Sigmoid colon (tissue), 7 donors: Measurements from ENCODE around the gene BIRC2. TPM values are rescaled to one million over a fixed set of nuclear protein-coding genes. Genes with fewer than 3 reads are reported as not detected.

Experiments
- DNase-seq: peaks from one replicate; pipeline ENCODE4 v3.0.0-alpha.2; 2019
- H3K27ac ChIP-seq, 4 donors: fragments of 200-600 bp; sonication (generic); one replicate each; pipeline ENCODE4 v1.5.1; 2016 to 2019; ENCODE audit warnings: mild to moderate bottlenecking in 1 of 4
- H3K27me3 ChIP-seq, 3 donors: fragments of 200-600 bp; sonication (generic); one replicate each; pipeline ENCODE4 v1.5.1; 2019; ENCODE audit warnings: mild to moderate bottlenecking in 1 of 3
- H3K36me3 ChIP-seq, 4 donors: fragments of 200-600 bp; sonication (generic); one replicate each; pipeline ENCODE4 v1.5.1; 2016 to 2019
- H3K4me1 ChIP-seq, 4 donors: fragments of 200-600 bp; sonication (generic); one replicate each; pipeline ENCODE4 v1.5.1; 2017 to 2019
- H3K4me3 ChIP-seq, 4 donors: fragments of 200-600 bp; sonication (generic); one replicate each; pipeline ENCODE4 v1.5.1; 2017 to 2019; ENCODE audit warnings: mild to moderate bottlenecking in 2 of 4, moderate library complexity in 1 of 4
- H3K9me3 ChIP-seq, 4 donors: fragments of 200-600 bp in 3 of 4; sonication (generic) in 3 of 4; one replicate each; pipeline versions ENCODE4 v1.5.1 to v1.6.1; 2013 to 2019
- CTCF ChIP-seq, 4 experiments: fragments of 450-650 bp in 3 of 4; fragments of 200-600 bp in 1 of 4; IDR thresholded peaks; one replicate each; pipeline ENCODE4 v1.5.1; 2016 to 2019; ENCODE audit warnings: antibody characterized with exemption in 4 of 4, mild to moderate bottlenecking in 3 of 4, moderate library complexity in 2 of 4
- EP300 ChIP-seq, 4 donors: sonication (generic); formaldehyde crosslinking; IDR thresholded peaks; one replicate each; pipeline ENCODE4 v1.6.1; 2017; ENCODE audit warnings: antibody characterized with exemption in 4 of 4
- POLR2A ChIP-seq, 2 donors: fragments of 450-650 bp; IDR thresholded peaks; one replicate each; pipeline ENCODE4 v1.6.1; 2016; ENCODE audit warnings: antibody characterized with exemption in 2 of 2, mild to moderate bottlenecking in 2 of 2, moderate library complexity in 2 of 2
- POLR2AphosphoS5 ChIP-seq, 4 donors: sonication (generic); formaldehyde crosslinking; IDR thresholded peaks; one replicate each; pipeline ENCODE4 v1.6.1; 2017; ENCODE audit warnings: antibody characterized with exemption in 4 of 4
- WGBS, 2 donors: extraction: QIAGEN DNeasy Blood & Tissue Kit; methylation state at CpG; one replicate each; pipeline ENCODE4 v1.1.7; 2013; 5-methylcytosine and 5-hydroxymethylcytosine counted together
- intact Hi-C: fragments of 100-400 bp; cut with DNase I; formaldehyde crosslinking; loops from one replicate; pipeline ENCODE4 v1.15.1; 2023
- polyA plus RNA-seq, 3 donors: library from polyadenylated mRNA; stranded (reverse); fragments of 200-250 nt; gene quantifications; one replicate each; pipeline ENCODE4 v1.2.3, GENCODE V29; 2013
- small RNA-seq, 3 donors: library from RNA; depleted of rRNA; stranded (forward); fragments of <200 nt; gene quantifications; one replicate each; pipeline ENCODE3, GENCODE V24; 2016
- total RNA-seq, 4 donors: library from RNA; depleted of rRNA; stranded (reverse); fragments of >200 nt; gene quantifications; one replicate each; pipeline ENCODE4 v1.1.0, GENCODE V29; 2016
- donor health status: healthy with polysubstance abuse.
- donor health status: Bipolar disorder and iron deficiency.
- donor health status: healthy.

Gene BIRC2
- total and polyA plus RNA-seq, 7 donors, result 24.7 to 56.0 (median 41.4) TPM

GRCh38 chr11:102427068-102427467 is 80.1 kb downstream of the BIRC2 start:
- Histone ChIP-seq H3K36me3 (no peaks in the 10 kb centered on the region), H3K9me3 (no peaks in the 10 kb centered on the region), H3K4me3 (no peak overlapping the region), H3K4me1 (peaks cover 0 to 64% (median 51%) of the 10 kb centered on the region in 4 donors), H3K27ac (peak overlapping the region in 1 of 4 donors; percentile 7), H3K27me3 (no peaks in the 10 kb centered on the region)
- DNase-seq, result no peak
- intact Hi-C loops, result no loop called here
- WGBS, 2 donors, result 0% methylated on average over 1 of the region's 1 CpG
- TF ChIP-seq EP300 (IDR thresholded peaks at IDR 0.05) (no peak), POLR2AphosphoS5 (IDR thresholded peaks at IDR 0.05) (no peak), POLR2A (IDR thresholded peaks at IDR 0.05) (no peak), CTCF (IDR thresholded peaks at IDR 0.05) (no peak)

Small RNA genes within 50 kb of the gene (small RNA-seq; reads per million reads assigned to genes)
- gene AP000942.3 (0 reads per million in 3 donors), gene AP000942.4 (0 reads per million in 3 donors), gene RNU6-952P (0 reads per million in 3 donors)

Other genes with a start within 250 kb of the BIRC2 start
- gene YAP1, start 236.8 kb upstream of the BIRC2 start, total RNA-seq, result 100 to 1,000 TPM; 159 to 239 (median 186) TPM
- 10 to 100 TPM; 12.0 to 21.1 (median 13.9) TPM for gene YAP1, start 236.8 kb upstream of the BIRC2 start, polyA plus RNA-seq
- gene BIRC3, start 29.7 kb upstream of the BIRC2 start, total RNA-seq, result 10 to 100 TPM in 3 of 4 donors, 1 to 10 TPM in 1; 9.1 to 18.4 (median 13.2) TPM
- 10 to 100 TPM; 18.6 to 92.6 (median 84.8) TPM for gene BIRC3, start 29.7 kb upstream of the BIRC2 start, polyA plus RNA-seq
- 100 to 1,000 TPM; 140 to 232 (median 203) TPM for gene TMEM123, start 105.6 kb downstream of the BIRC2 start, total RNA-seq
- gene TMEM123, start 105.6 kb downstream of the BIRC2 start, polyA plus RNA-seq, result 10 to 100 TPM; 37.2 to 78.3 (median 44.4) TPM
- gene MMP7, start 183.5 kb downstream of the BIRC2 start, total RNA-seq, result not detected
- gene MMP7, start 183.5 kb downstream of the BIRC2 start, polyA plus RNA-seq, result 10 to 100 TPM in 1 of 3 donors, not detected in 2; 11.8 TPM